Uterus (tissue), 2 donors: ENCODE measurements around the gene CHST4.

ENCODE experiments used
- POLR2A ChIP-seq, 2 donors: fragments of 450-650 bp; IDR thresholded peaks; one replicate each; pipeline ENCODE4 v1.6.1; 2016; ENCODE audit warnings: antibody characterized with exemption in 2 of 2, mild to moderate bottlenecking in 1 of 2, moderate library complexity in 1 of 2
- TF ChIP-seq, protein P1 (sequence below), 4 experiments: fragments of 200-600 bp in 2 of 4; fragments of 450-650 bp in 2 of 4; sonication (generic) in 2 of 4; IDR thresholded peaks; one replicate each; pipeline ENCODE4 v1.5.1; 2016 to 2019; ENCODE audit warnings: antibody characterized with exemption in 4 of 4, mild to moderate bottlenecking in 2 of 4, moderate library complexity in 1 of 4

DNA sequence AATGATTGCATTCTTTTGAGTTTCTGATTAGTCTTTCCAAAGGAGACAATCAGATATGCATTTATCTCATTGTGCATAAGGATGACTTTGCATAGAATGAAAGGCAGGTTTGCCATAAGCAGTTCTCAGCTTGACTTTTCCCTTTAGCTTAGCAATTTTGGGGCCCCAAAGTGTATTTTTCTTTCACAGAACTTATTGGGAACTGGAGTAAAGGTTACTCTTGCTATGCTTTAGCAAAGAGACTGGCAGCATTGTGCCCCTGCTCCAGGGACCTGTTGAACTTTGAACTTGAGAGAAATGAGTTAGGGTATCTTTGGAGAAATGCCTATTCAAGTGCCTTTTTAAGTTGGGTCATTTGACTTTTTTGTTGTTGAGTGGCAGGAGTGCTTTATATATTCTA lies 33.6 kb downstream of the CHST4 start:
- no peak for TF ChIP-seq POLR2A (IDR thresholded peaks at IDR 0.05)
- TF ChIP-seq, protein P1, sequence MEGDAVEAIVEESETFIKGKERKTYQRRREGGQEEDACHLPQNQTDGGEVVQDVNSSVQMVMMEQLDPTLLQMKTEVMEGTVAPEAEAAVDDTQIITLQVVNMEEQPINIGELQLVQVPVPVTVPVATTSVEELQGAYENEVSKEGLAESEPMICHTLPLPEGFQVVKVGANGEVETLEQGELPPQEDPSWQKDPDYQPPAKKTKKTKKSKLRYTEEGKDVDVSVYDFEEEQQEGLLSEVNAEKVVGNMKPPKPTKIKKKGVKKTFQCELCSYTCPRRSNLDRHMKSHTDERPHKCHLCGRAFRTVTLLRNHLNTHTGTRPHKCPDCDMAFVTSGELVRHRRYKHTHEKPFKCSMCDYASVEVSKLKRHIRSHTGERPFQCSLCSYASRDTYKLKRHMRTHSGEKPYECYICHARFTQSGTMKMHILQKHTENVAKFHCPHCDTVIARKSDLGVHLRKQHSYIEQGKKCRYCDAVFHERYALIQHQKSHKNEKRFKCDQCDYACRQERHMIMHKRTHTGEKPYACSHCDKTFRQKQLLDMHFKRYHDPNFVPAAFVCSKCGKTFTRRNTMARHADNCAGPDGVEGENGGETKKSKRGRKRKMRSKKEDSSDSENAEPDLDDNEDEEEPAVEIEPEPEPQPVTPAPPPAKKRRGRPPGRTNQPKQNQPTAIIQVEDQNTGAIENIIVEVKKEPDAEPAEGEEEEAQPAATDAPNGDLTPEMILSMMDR (IDR thresholded peaks at IDR 0.05) = no peak
